HL-60 (cell line): ENCODE results near the gene SEMA4A.

ENCODE experiments used
- DNase-seq, 2 experiments: peaks; one replicate each; pipeline ENCODE4 v3.0.0-alpha.2; 2010 to 2020; ENCODE audit warnings: low read depth in 1 of 2, low spot score in 1 of 2
- H3K27ac ChIP-seq: fragments of 250-450 bp; sonication (Bioruptor Pico); replicated peaks from 2 replicates; pipeline ENCODE4 v1.5.1; 2020; ENCODE audit warnings: mild to moderate bottlenecking, moderate library complexity
- H3K27me3 ChIP-seq: fragments of 250-450 bp; sonication (Bioruptor Pico); 2 replicates; pipeline ENCODE4 v1.5.1; 2021; ENCODE audit warnings: mild to moderate bottlenecking, moderate library complexity; ENCODE audit not compliant: insufficient read depth, poor library complexity, severe bottlenecking
- H3K4me3 ChIP-seq: replicated peaks from 2 replicates; pipeline ENCODE4 v1.5.1; 2011; ENCODE audit warnings: mild to moderate bottlenecking, control low read depth, low read length; ENCODE audit not compliant: insufficient read depth
- GABPA ChIP-seq: IDR thresholded peaks from 2 replicates; pipeline ENCODE4 v1.6.1; 2012; ENCODE audit warnings: low read depth
- POLR2AphosphoS5 ChIP-seq: IDR thresholded peaks from 2 replicates; pipeline ENCODE4 v1.6.1; 2012; ENCODE audit warnings: low read depth
- SPI1 ChIP-seq: IDR thresholded peaks from 2 replicates; pipeline ENCODE4 v1.6.1; 2012; ENCODE audit warnings: low read depth, mild to moderate bottlenecking, borderline replicate concordance
- TF ChIP-seq, protein P1 (sequence below): IDR thresholded peaks from one replicate; pipeline ENCODE4 v1.5.1; 2011; ENCODE audit warnings: low read length, control low read depth, inconsistent platforms; ENCODE audit not compliant: insufficient read depth
- TF ChIP-seq, protein P2 (sequence below): IDR thresholded peaks from 2 replicates; pipeline ENCODE4 v1.6.1; 2012; ENCODE audit warnings: low read depth; ENCODE audit not compliant: insufficient replicate concordance

The SEMA4A gene

DNA sequence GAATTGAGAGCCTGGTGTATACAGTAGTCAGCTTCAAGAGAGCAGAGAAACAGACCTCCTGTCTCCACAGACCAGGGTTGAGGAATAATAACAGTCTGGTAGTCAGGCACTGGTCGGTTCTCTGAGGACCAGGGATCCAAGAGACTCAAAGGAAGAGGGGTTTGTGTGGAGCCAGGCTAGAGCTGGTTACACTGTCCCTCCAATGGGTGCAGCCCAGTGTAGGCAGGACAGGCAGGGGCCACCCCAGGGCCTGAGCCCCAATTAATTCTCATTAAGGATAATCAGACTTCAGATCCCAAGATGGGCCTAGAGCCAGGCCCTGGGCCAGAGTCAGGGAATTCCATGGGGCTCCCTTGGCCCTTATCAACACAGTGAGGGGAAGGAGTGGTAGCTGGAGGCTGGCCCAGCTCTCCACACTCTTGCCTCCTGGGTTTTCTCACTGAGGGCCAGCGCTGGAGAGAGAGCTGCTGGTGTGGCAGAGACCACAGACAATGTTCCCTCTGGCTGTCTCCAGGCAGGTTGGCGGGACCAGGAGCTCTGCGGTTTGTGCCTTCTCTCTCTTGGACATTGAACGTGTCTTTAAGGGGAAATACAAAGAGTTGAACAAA is 9.1 kb downstream of the SEMA4A start:
- DNase-seq: no peak
- TF ChIP-seq GABPA (no peak), SPI1 (no peak), POLR2AphosphoS5 (no peak)
- TF ChIP-seq, protein P1, sequence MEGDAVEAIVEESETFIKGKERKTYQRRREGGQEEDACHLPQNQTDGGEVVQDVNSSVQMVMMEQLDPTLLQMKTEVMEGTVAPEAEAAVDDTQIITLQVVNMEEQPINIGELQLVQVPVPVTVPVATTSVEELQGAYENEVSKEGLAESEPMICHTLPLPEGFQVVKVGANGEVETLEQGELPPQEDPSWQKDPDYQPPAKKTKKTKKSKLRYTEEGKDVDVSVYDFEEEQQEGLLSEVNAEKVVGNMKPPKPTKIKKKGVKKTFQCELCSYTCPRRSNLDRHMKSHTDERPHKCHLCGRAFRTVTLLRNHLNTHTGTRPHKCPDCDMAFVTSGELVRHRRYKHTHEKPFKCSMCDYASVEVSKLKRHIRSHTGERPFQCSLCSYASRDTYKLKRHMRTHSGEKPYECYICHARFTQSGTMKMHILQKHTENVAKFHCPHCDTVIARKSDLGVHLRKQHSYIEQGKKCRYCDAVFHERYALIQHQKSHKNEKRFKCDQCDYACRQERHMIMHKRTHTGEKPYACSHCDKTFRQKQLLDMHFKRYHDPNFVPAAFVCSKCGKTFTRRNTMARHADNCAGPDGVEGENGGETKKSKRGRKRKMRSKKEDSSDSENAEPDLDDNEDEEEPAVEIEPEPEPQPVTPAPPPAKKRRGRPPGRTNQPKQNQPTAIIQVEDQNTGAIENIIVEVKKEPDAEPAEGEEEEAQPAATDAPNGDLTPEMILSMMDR: no peak
- TF ChIP-seq, protein P2, sequence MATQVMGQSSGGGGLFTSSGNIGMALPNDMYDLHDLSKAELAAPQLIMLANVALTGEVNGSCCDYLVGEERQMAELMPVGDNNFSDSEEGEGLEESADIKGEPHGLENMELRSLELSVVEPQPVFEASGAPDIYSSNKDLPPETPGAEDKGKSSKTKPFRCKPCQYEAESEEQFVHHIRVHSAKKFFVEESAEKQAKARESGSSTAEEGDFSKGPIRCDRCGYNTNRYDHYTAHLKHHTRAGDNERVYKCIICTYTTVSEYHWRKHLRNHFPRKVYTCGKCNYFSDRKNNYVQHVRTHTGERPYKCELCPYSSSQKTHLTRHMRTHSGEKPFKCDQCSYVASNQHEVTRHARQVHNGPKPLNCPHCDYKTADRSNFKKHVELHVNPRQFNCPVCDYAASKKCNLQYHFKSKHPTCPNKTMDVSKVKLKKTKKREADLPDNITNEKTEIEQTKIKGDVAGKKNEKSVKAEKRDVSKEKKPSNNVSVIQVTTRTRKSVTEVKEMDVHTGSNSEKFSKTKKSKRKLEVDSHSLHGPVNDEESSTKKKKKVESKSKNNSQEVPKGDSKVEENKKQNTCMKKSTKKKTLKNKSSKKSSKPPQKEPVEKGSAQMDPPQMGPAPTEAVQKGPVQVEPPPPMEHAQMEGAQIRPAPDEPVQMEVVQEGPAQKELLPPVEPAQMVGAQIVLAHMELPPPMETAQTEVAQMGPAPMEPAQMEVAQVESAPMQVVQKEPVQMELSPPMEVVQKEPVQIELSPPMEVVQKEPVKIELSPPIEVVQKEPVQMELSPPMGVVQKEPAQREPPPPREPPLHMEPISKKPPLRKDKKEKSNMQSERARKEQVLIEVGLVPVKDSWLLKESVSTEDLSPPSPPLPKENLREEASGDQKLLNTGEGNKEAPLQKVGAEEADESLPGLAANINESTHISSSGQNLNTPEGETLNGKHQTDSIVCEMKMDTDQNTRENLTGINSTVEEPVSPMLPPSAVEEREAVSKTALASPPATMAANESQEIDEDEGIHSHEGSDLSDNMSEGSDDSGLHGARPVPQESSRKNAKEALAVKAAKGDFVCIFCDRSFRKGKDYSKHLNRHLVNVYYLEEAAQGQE: no peak
- no peak overlapping the region for H3K27ac ChIP-seq
- H3K4me3 ChIP-seq: no peak overlapping the region
- H3K27me3 ChIP-seq: no peaks in the 10 kb centered on the region

DNA sequence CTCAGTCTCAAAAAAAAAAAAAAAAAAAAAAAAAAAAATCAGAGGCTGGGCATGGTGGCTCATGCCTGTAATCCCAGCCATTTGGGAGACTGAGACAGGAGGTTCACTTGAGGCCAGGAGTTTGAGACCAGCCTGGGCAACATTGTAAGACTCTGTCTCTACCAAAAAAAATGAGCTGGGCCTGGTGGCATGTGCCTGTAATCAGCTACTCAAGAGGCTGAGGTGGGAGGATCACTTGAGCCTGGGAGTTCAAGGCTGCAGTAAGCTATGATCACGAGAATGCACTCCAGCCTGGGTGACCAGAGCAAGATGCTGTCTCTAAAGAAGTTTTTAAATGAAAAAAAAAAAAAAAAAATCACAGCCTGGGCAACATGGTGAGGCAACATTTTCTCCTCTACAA is 10.3 kb downstream of the SEMA4A start:
- Histone ChIP-seq H3K4me3 (no peak overlapping the region), H3K27ac (no peak overlapping the region), H3K27me3 (no peaks in the 10 kb centered on the region)
- no peak for DNase-seq
- TF ChIP-seq SPI1 (no peak), POLR2AphosphoS5 (no peak), GABPA (no peak)
- TF ChIP-seq, protein P2: no peak
- TF ChIP-seq, protein P1: no peak

DNA sequence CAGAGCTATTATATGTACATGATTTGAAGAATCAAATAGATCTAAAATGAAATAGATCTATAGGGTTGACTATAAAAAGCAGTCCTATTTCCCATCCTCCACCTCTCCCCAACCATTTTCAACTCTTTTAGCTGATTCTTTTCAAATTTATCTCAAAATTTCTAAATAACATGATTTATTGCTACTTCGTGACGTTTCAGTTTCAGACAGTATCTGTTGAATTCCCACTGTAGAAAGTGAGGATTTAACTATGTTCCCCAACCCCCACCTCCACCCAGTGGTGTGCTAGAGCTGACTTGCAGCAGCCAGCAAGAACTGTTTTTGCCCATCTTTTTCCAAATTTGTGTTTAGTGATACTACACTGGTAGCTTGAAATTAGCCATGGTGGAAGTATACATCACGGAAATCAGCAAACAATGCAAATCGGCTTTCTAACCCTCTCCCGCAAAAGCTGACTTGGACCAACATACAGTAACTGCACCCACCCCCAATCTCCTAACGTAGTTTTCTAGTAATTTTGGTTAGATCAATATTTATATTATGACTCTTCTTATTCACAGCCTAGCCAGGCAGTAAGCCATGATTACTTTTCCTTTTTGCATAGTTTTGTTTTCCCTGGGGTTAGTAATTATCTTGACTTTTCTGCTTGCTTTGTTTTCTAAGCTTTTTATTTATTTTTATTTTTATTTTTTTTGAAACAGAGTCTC is 10.9 kb downstream of the SEMA4A start:
- no peak for DNase-seq
- TF ChIP-seq GABPA: no peak
- TF ChIP-seq POLR2AphosphoS5: no peak
- TF ChIP-seq SPI1: no peak
- TF ChIP-seq, protein P2: no peak
- TF ChIP-seq, protein P1: no peak
- H3K27me3 ChIP-seq: no peaks in the 10 kb centered on the region
- no peak overlapping the region for H3K4me3 ChIP-seq
- no peak overlapping the region for H3K27ac ChIP-seq
